Neural cell (in vitro differentiated cells): ENCODE measurements around the gene DCTN5. TPM values are rescaled to one million over a fixed set of nuclear protein-coding genes. Genes with fewer than 3 reads are reported as not detected.

Experiments
- H2AFZ ChIP-seq: fragments of 200-600, 300-800 bp; sonication (generic), shearing (Covaris generic); 2 replicates; pipeline ENCODE4 v1.6.0; 2014; ENCODE audit warnings: low read depth, mild to moderate bottlenecking, antibody characterized with exemption, low read length, moderate library complexity
- H3F3A ChIP-seq: fragments of 200-600 bp; shearing (Covaris generic); 2 replicates; pipeline ENCODE4 v1.6.1; 2016; ENCODE audit warnings: mild to moderate bottlenecking, moderate library complexity, mixed read lengths, antibody characterized with exemption, low read length; ENCODE audit not compliant: insufficient read depth, poor library complexity, severe bottlenecking
- H3K27ac ChIP-seq: fragments of 200-600, 300-800 bp; sonication (generic), shearing (Covaris generic); 2 replicates; pipeline ENCODE4 v1.5.1; 2014; ENCODE audit warnings: mild to moderate bottlenecking, low read length, moderate library complexity
- H3K27me3 ChIP-seq: fragments of 300-800, 200-600 bp; sonication (generic), shearing (Covaris generic); 2 replicates; pipeline ENCODE4 v1.6.0; 2014; ENCODE audit warnings: mild to moderate bottlenecking, low read depth, low read length, moderate library complexity; ENCODE audit not compliant: insufficient read depth
- H3K36me3 ChIP-seq: fragments of 300-800, 200-600 bp; sonication (generic), shearing (Covaris generic); 2 replicates; pipeline ENCODE4 v1.5.1; 2014; ENCODE audit warnings: mild to moderate bottlenecking, antibody characterized with exemption, low read length, moderate library complexity; ENCODE audit not compliant: insufficient read depth
- H3K4me2 ChIP-seq: fragments of 300-800, 200-600 bp; sonication (generic), shearing (Covaris generic); 2 replicates; pipeline ENCODE4 v1.6.0; 2014; ENCODE audit warnings: mild to moderate bottlenecking, low read length
- H3K4me3 ChIP-seq: fragments of 300-800, 200-600 bp; sonication (generic), shearing (Covaris generic); 2 replicates; pipeline ENCODE4 v1.5.1; 2014; ENCODE audit warnings: mild to moderate bottlenecking, low read length, moderate library complexity
- H3K79me2 ChIP-seq: fragments of 200-600 bp; shearing (Covaris generic); replicated peaks from 2 replicates; pipeline ENCODE4 v1.6.0; 2014; ENCODE audit warnings: mild to moderate bottlenecking, low read length, moderate library complexity; ENCODE audit not compliant: insufficient read depth
- H3K9ac ChIP-seq: fragments of 300-800, 200-600 bp; sonication (generic), shearing (Covaris generic); 2 replicates; pipeline ENCODE4 v1.6.1; 2016; ENCODE audit warnings: mild to moderate bottlenecking, low read length, mixed read lengths
- H3K9me2 ChIP-seq: fragments of 200-600 bp; shearing (Covaris generic); 2 replicates; pipeline ENCODE4 v1.6.1; 2016; ENCODE audit warnings: mild to moderate bottlenecking, low read length, mixed read lengths; ENCODE audit not compliant: insufficient read depth
- H3K9me3 ChIP-seq: fragments of 200-600, 300-800 bp; sonication (generic), shearing (Covaris generic); 2 replicates; pipeline ENCODE4 v1.6.1; 2016; ENCODE audit warnings: mild to moderate bottlenecking, mixed run types, low read length, moderate library complexity, mixed read lengths
- H4K20me1 ChIP-seq: fragments of 200-600 bp; shearing (Covaris generic); 2 replicates; pipeline ENCODE4 v1.6.1; 2016; ENCODE audit warnings: mild to moderate bottlenecking, mixed run types; ENCODE audit not compliant: insufficient read depth
- EP300 ChIP-seq: fragments of 450-650 bp; conservative IDR thresholded peaks from 2 replicates; pipeline ENCODE4 v1.6.1; 2014; ENCODE audit warnings: antibody characterized with exemption, mild to moderate bottlenecking, moderate library complexity; ENCODE audit not compliant: poor library complexity, severe bottlenecking
- EZH2 ChIP-seq: fragments of 200-600, 300-800 bp; shearing (Covaris generic), sonication (generic); IDR thresholded peaks from 2 replicates; pipeline ENCODE4 v1.6.1; 2014; ENCODE audit warnings: antibody characterized with exemption, low read length, borderline replicate concordance, mild to moderate bottlenecking; ENCODE audit not compliant: insufficient read depth, poor library complexity, severe bottlenecking
- MXI1 ChIP-seq: fragments of 450-650 bp; conservative IDR thresholded peaks from 2 replicates; pipeline ENCODE4 v1.6.1; 2014; ENCODE audit warnings: antibody characterized with exemption, mild to moderate bottlenecking; ENCODE audit not compliant: poor library complexity, severe bottlenecking
- POLR2AphosphoS5 ChIP-seq: IDR thresholded peaks from 2 replicates; pipeline ENCODE4 v1.6.1; 2012
- RAD21 ChIP-seq: fragments of 450-650 bp; conservative IDR thresholded peaks from 2 replicates; pipeline ENCODE4 v1.6.1; 2014; ENCODE audit warnings: antibody characterized with exemption, mild to moderate bottlenecking, moderate library complexity
- SMC3 ChIP-seq: fragments of 450-650 bp; conservative IDR thresholded peaks from 2 replicates; pipeline ENCODE4 v1.6.1; 2014; ENCODE audit warnings: antibody characterized with exemption, mild to moderate bottlenecking, moderate library complexity; ENCODE audit not compliant: poor library complexity
- TAF1 ChIP-seq: IDR thresholded peaks from 2 replicates; pipeline ENCODE4 v1.6.1; 2012; ENCODE audit warnings: low read depth
- polyA plus RNA-seq: library from polyadenylated mRNA; depleted of rRNA; stranded (reverse); fragments of >200 nt; gene quantifications from 2 replicates; pipeline ENCODE4 v1.2.3, GENCODE V29; 2014
- TF ChIP-seq, protein P1 (sequence below): fragments of 450-650 bp; IDR thresholded peaks from 2 replicates; pipeline ENCODE4 v1.5.1; 2014; ENCODE audit warnings: antibody characterized with exemption, mild to moderate bottlenecking, moderate library complexity; ENCODE audit not compliant: poor library complexity, severe bottlenecking
- TF ChIP-seq, protein P2 (sequence below): IDR thresholded peaks from 2 replicates; pipeline ENCODE4 v1.6.1; 2012; ENCODE audit warnings: borderline replicate concordance

The DCTN5 gene
- polyA plus RNA-seq, 1 donor from 2014 or later = 65.8 TPM

DNA sequence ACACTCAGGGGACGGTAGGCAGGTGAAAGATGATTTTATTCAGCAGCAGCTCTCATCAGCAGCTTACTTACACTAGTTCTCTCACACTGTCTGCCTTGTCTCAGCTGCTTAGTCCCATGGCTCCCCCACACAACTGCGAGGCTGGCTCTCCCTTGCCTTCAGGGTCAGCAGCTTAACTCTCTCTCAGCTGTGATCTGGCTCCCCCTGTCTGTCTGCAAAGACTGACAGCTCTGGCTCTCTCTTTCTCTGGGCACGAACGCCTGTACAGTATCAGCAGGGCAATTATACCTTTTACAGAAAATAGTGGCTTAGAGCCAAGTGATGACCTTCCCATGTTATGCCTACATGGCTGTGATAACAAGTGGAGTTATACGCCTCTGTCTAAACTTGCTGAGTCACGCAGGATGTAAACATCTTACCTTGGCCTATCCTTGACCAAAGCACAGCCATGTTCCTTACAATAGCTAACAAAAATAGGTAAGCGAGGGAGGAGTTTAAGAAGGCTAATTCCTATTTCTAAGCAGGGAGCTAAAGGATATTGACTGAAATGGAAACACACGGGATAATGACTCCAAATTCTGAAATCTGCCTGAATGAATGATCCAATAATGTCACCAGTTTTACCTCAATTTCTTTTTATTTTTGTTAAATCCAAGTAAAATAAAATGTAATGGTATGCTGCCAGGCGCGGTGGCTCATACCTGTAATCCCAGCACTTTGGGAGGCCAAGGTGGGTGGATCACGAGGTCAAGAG, 44.1 kb upstream of the DCTN5 start:
- no peak overlapping the region for H3K4me2 ChIP-seq
- peaks cover 28% of the 10 kb centered on the region for H3K79me2 ChIP-seq
- TF ChIP-seq POLR2AphosphoS5 (no peak), MXI1 (no peak), SMC3 (no peak), EZH2 (no peak), EP300 (no peak), TAF1 (no peak), RAD21 (no peak)
- TF ChIP-seq, protein P1, sequence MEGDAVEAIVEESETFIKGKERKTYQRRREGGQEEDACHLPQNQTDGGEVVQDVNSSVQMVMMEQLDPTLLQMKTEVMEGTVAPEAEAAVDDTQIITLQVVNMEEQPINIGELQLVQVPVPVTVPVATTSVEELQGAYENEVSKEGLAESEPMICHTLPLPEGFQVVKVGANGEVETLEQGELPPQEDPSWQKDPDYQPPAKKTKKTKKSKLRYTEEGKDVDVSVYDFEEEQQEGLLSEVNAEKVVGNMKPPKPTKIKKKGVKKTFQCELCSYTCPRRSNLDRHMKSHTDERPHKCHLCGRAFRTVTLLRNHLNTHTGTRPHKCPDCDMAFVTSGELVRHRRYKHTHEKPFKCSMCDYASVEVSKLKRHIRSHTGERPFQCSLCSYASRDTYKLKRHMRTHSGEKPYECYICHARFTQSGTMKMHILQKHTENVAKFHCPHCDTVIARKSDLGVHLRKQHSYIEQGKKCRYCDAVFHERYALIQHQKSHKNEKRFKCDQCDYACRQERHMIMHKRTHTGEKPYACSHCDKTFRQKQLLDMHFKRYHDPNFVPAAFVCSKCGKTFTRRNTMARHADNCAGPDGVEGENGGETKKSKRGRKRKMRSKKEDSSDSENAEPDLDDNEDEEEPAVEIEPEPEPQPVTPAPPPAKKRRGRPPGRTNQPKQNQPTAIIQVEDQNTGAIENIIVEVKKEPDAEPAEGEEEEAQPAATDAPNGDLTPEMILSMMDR = no peak
- TF ChIP-seq, protein P2, sequence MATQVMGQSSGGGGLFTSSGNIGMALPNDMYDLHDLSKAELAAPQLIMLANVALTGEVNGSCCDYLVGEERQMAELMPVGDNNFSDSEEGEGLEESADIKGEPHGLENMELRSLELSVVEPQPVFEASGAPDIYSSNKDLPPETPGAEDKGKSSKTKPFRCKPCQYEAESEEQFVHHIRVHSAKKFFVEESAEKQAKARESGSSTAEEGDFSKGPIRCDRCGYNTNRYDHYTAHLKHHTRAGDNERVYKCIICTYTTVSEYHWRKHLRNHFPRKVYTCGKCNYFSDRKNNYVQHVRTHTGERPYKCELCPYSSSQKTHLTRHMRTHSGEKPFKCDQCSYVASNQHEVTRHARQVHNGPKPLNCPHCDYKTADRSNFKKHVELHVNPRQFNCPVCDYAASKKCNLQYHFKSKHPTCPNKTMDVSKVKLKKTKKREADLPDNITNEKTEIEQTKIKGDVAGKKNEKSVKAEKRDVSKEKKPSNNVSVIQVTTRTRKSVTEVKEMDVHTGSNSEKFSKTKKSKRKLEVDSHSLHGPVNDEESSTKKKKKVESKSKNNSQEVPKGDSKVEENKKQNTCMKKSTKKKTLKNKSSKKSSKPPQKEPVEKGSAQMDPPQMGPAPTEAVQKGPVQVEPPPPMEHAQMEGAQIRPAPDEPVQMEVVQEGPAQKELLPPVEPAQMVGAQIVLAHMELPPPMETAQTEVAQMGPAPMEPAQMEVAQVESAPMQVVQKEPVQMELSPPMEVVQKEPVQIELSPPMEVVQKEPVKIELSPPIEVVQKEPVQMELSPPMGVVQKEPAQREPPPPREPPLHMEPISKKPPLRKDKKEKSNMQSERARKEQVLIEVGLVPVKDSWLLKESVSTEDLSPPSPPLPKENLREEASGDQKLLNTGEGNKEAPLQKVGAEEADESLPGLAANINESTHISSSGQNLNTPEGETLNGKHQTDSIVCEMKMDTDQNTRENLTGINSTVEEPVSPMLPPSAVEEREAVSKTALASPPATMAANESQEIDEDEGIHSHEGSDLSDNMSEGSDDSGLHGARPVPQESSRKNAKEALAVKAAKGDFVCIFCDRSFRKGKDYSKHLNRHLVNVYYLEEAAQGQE = no peak
- no peaks in the 10 kb centered on the region for H3K27me3 ChIP-seq
- no peaks in the 10 kb centered on the region for H3K9me3 ChIP-seq
- H3K4me3 ChIP-seq = no peak overlapping the region
- H3F3A ChIP-seq = no peaks in the 10 kb centered on the region
- H2AFZ ChIP-seq = no peak overlapping the region
- H3K9me2 ChIP-seq = no peaks in the 10 kb centered on the region
- no peaks in the 10 kb centered on the region for H4K20me1 ChIP-seq
- no peak overlapping the region for H3K9ac ChIP-seq
- H3K36me3 ChIP-seq = no peaks in the 10 kb centered on the region
- no peak overlapping the region for H3K27ac ChIP-seq

DNA sequence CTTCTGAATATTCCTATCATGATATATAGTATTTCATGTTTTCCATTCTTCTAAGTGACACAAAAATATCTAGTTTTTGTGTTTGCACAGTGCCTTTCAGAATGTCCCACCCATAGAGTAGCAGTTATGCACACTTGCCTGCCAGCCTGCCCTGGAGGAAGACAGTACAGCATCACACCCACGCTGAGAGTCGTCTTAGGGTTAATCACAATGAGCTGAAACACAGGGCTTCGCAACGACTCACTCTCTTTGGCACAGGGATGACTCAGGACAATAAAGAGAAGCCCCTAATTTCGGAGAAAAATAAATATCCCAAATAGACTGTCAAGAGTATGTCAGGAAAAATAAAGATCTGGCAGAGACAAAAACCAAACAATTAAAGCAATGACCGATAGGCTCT, 33.5 kb upstream of the DCTN5 start:
- H3K36me3 ChIP-seq = no peaks in the 10 kb centered on the region
- H3K79me2 ChIP-seq = no peaks in the 10 kb centered on the region
- H3K4me2 ChIP-seq = no peak overlapping the region
- no peaks in the 10 kb centered on the region for H3K9me3 ChIP-seq
- TF ChIP-seq EP300 (no peak), EZH2 (no peak), TAF1 (no peak), RAD21 (no peak), MXI1 (no peak), POLR2AphosphoS5 (no peak), SMC3 (no peak)
- TF ChIP-seq, protein P2 = no peak
- TF ChIP-seq, protein P1 = no peak
- no peak overlapping the region for H3K4me3 ChIP-seq
- no peaks in the 10 kb centered on the region for H3K27me3 ChIP-seq
- H3F3A ChIP-seq = no peaks in the 10 kb centered on the region
- no peaks in the 10 kb centered on the region for H4K20me1 ChIP-seq
- H3K27ac ChIP-seq = no peak overlapping the region
- H2AFZ ChIP-seq = no peak overlapping the region
- no peak overlapping the region for H3K9ac ChIP-seq
- no peaks in the 10 kb centered on the region for H3K9me2 ChIP-seq
